Neural crest cell (in vitro differentiated cells): Measurements from ENCODE around the gene USP10. TPM values are rescaled to one million over a fixed set of nuclear protein-coding genes. Genes with fewer than 3 reads are reported as not detected.
A peak's percentile ranks its signal among the peaks of the same experiment; 100 is the strongest.

Source experiments
- DNase-seq: peaks from one replicate; pipeline ENCODE4 v3.0.0; 2021; ENCODE audit warnings: low read depth, mixed read lengths, low spot score
- H3K27ac Mint-ChIP-seq: one replicate; pipeline ENCODE4 v1.8.0; 2021; ENCODE audit warnings: mild to moderate bottlenecking, mixed read lengths; ENCODE audit not compliant: unreplicated experiment
- H3K27me3 Mint-ChIP-seq: 2 replicates; pipeline ENCODE4 v1.8.0; 2021; ENCODE audit warnings: low read depth, mild to moderate bottlenecking, mixed read lengths
- H3K36me3 Mint-ChIP-seq: 2 replicates; pipeline ENCODE4 v1.8.0; 2021; ENCODE audit warnings: low read depth, mild to moderate bottlenecking, mixed read lengths
- H3K4me1 Mint-ChIP-seq: 2 replicates; pipeline ENCODE4 v1.8.0; 2021; ENCODE audit warnings: mixed read lengths
- H3K4me3 Mint-ChIP-seq: one replicate; pipeline ENCODE4 v1.8.0; 2021; ENCODE audit warnings: mild to moderate bottlenecking, mixed read lengths
- H3K9me3 Mint-ChIP-seq: 2 replicates; pipeline ENCODE4 v1.8.0; 2021; ENCODE audit warnings: mixed read lengths
- total RNA-seq: library from RNA; stranded (reverse); gene quantifications from 2 replicates; pipeline ENCODE4 v1.2.1, GENCODE V29; 2021
- TF ChIP-seq, protein P1 (sequence below): fragments of 200-600 bp; sonication (generic); conservative IDR thresholded peaks from 2 replicates; pipeline ENCODE4 v1.5.0; 2021; ENCODE audit warnings: antibody characterized with exemption, mild to moderate bottlenecking

USP10 gene
- total RNA-seq, 1 donor from 2014 or later: 149 TPM

DNA sequence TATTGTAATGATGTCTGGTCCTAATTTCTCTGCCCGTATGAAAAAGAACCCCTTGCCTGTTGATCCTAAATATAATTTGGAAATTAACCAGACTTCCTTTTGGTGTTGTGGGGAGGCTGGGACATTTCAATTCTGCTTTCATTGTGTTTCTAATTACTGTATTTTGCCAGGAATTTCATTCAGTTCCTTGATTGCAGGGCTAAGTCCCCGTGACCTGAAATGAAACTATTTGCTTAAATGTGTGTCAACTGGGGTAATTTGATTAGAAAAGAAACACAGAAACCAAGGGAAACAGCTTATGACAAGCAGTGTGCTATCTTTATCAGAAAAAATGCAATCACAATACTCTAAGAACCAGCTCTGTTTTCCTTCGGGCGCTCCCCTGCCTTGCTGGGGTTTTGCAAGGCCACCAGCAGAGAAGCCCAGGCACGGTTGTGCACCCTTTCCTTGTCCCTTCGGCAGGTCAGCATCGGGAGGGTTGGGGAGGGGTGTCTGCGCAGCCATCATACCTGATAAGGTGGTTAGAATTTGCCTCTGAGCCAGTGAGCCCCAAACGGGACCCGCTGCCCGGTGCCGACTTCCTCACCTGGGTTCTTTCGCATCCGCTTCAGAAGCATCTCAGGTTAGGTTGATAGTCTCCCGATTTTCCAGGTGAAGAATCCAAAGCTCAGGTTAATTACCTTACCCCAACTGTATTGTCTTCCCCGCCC, 32.0 kb upstream of the USP10 start:
- Mint-ChIP-seq H3K4me1 (peaks cover 13% of the 10 kb centered on the region), H3K27me3 (no peaks in the 10 kb centered on the region), H3K27ac (no peak overlapping the region), H3K36me3 (peaks cover 5% of the 10 kb centered on the region), H3K9me3 (no peaks in the 10 kb centered on the region), H3K4me3 (no peak overlapping the region)
- TF ChIP-seq, protein P1, sequence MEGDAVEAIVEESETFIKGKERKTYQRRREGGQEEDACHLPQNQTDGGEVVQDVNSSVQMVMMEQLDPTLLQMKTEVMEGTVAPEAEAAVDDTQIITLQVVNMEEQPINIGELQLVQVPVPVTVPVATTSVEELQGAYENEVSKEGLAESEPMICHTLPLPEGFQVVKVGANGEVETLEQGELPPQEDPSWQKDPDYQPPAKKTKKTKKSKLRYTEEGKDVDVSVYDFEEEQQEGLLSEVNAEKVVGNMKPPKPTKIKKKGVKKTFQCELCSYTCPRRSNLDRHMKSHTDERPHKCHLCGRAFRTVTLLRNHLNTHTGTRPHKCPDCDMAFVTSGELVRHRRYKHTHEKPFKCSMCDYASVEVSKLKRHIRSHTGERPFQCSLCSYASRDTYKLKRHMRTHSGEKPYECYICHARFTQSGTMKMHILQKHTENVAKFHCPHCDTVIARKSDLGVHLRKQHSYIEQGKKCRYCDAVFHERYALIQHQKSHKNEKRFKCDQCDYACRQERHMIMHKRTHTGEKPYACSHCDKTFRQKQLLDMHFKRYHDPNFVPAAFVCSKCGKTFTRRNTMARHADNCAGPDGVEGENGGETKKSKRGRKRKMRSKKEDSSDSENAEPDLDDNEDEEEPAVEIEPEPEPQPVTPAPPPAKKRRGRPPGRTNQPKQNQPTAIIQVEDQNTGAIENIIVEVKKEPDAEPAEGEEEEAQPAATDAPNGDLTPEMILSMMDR: no peak
- DNase-seq: no peak

DNA sequence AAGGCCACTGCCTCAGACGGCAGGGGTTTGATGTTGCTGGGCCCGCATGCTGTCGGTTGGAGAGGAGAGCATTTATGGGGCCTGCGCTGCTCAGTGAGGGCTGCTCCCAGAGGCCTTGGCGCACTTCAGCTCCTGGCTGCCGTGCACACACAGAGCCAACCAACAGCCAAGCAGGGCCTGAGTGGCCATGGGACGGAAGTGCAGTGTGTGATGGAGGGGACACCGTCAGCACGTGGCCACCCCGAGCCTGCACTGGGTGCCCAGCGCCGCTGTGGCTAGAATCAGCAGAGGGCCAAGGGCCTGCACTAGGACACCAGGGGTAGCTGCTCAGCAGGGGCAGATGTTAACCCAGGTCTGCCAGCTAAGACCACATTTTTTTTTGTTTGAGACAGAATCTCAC, 29.7 kb upstream of the USP10 start:
- peaks cover 13% of the 10 kb centered on the region for H3K4me1 Mint-ChIP-seq
- no peaks in the 10 kb centered on the region for H3K9me3 Mint-ChIP-seq
- no peak overlapping the region for H3K27ac Mint-ChIP-seq
- no peaks in the 10 kb centered on the region for H3K36me3 Mint-ChIP-seq
- DNase-seq: no peak
- no peak overlapping the region for H3K4me3 Mint-ChIP-seq
- TF ChIP-seq, protein P1: no peak
- no peaks in the 10 kb centered on the region for H3K27me3 Mint-ChIP-seq

DNA sequence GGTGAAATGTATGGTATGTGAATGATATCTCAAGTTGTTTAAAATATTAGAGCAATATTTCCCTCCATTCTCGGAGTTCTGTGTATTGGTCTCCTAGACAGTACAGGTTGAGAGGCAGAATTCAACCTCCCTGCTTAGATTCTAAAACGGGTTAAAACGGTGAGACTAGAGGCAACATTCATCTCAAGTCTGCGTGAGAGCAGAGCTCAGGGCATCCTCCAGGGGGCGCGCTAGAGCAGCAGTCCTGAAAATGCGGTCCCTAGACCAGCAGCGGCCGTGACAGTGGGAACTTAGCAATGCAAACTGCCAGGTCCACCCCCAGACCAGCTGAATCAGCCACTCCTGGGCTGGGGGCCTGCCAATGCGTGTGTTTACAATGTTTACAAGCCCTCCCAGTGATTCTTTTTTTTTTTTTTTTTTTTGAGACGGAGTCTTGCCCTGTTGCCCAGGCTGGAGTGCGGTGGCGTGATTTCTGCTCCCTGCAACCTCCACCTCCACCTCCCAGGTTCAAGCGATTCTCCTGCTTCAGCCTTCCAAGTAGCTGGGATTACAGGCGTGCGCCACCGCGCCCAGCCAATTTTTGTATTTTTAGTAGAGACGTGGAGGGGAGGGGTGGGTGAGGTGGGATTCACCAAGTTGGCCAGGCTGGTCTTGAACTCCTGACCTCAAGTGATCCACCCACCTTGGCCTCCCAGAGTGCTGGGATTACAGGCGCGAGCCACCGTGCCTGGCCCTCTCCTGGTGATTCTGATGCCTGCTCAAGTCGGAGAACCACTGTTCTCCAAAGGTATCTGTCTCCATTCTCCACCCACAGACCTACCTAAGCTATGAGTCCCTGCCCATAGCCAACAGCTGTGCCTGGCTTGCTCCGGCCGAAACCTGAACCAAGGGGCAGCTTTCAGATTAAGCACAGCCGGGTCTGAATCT, 27.3 kb upstream of the USP10 start:
- Mint-ChIP-seq H3K4me1 (peaks cover 7% of the 10 kb centered on the region), H3K27ac (no peak overlapping the region), H3K4me3 (no peak overlapping the region), H3K9me3 (no peaks in the 10 kb centered on the region), H3K27me3 (peaks cover 5% of the 10 kb centered on the region), H3K36me3 (no peaks in the 10 kb centered on the region)
- TF ChIP-seq, protein P1: peak; percentile 93
- peak; percentile 77 for DNase-seq

DNA sequence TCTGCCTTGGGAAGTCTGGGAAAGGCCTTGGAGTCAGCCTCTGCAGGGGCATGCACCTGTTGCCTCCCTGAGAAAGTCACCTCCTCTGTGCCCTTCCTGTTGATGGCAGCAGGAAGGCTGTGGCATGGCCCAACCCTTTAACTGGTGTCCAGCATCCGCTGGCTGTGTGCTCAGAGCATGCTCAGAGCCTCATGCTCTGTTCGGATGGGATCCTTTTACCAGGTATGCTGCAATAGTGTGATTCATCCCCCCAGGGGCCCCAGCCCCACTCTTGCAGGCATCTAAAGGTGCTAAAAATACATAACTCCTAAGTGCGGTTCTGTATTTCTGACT, 26.6 kb upstream of the USP10 start:
- DNase-seq: no peak
- Mint-ChIP-seq H3K27me3 (peaks cover 5% of the 10 kb centered on the region), H3K9me3 (no peaks in the 10 kb centered on the region), H3K36me3 (no peaks in the 10 kb centered on the region), H3K4me3 (no peak overlapping the region), H3K27ac (no peak overlapping the region), H3K4me1 (peaks cover 8% of the 10 kb centered on the region)
- TF ChIP-seq, protein P1: no peak

DNA sequence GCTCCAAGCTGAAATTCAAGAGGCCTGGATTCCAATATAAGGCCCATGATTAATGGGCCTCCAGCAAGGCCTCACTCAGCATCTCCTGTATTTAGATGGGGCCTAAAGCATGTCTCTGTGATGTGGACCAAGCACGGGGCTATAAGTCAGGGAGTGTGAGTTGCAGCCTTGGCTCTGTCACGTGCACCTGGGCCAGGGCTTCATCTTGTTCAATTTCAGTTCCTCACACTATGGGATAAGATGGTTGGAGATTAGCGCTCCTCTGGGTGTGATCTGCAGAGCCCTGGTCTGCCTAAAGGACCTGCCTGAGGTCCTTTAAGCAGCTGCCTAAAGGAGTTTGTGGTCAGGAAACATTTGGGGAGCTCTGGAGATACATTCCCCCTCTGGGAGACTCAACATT, 26.2 kb upstream of the USP10 start:
- no peak for DNase-seq
- H3K9me3 Mint-ChIP-seq: no peaks in the 10 kb centered on the region
- no peak overlapping the region for H3K27ac Mint-ChIP-seq
- peaks cover 5% of the 10 kb centered on the region for H3K27me3 Mint-ChIP-seq
- peaks cover 8% of the 10 kb centered on the region for H3K4me1 Mint-ChIP-seq
- no peak overlapping the region for H3K4me3 Mint-ChIP-seq
- H3K36me3 Mint-ChIP-seq: no peaks in the 10 kb centered on the region
- TF ChIP-seq, protein P1: no peak
